Prostate gland (tissue), 2 donors: ENCODE data around the gene LRSAM1.

ENCODE experiments used
- POLR2A ChIP-seq: fragments of 450-650 bp; IDR thresholded peaks from one replicate; pipeline ENCODE4 v1.6.1; 2016; ENCODE audit warnings: antibody characterized with exemption, mild to moderate bottlenecking
- TF ChIP-seq, protein P1 (sequence below), 4 experiments: fragments of 200-600 bp in 2 of 4; fragments of 450-650 bp in 2 of 4; sonication (generic) in 2 of 4; IDR thresholded peaks; 1 replicate in 3 of 4; 2 replicates in 1 of 4; pipeline ENCODE4 v1.5.1; 2016 to 2019; ENCODE audit warnings: antibody characterized with exemption in 4 of 4, mild to moderate bottlenecking in 2 of 4, moderate library complexity in 2 of 4

DNA sequence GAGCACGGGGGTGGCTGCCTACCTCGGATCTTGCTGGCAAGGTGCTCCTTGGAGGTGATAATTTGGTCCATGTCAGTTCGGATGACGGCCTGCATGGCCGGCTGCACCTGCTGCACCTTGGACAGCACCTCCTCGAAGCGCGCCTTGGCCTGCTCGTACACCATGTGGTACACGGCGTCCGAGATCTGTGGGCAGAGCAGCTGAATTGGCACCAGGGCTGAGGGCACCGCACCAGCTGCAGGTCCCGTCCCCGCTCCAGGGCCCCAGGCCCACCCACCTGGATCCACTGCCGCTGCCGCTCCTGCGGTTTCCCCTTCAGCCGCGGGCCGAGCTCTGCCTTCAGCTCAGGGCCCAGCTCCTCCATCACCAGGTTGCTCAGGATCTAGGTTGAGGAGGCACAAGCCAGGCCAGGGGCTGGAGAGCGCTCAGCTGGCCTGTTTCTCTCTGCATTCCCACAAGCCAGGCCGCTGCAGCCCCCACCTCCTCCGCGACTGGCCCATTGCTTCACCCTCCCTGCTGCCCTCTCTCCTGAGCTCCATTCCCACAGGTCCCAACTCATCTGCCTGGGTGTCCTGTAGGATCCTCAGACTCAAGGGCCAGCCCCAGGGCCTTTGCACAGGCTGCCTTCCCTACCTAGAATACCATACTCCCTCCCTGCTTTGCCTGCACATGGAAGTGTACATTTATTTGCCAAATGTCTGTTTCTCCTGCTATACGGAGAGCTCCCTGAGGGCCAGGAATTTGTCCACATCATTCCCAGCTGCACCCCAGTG, 65.7 kb downstream of the LRSAM1 start:
- TF ChIP-seq, protein P1, sequence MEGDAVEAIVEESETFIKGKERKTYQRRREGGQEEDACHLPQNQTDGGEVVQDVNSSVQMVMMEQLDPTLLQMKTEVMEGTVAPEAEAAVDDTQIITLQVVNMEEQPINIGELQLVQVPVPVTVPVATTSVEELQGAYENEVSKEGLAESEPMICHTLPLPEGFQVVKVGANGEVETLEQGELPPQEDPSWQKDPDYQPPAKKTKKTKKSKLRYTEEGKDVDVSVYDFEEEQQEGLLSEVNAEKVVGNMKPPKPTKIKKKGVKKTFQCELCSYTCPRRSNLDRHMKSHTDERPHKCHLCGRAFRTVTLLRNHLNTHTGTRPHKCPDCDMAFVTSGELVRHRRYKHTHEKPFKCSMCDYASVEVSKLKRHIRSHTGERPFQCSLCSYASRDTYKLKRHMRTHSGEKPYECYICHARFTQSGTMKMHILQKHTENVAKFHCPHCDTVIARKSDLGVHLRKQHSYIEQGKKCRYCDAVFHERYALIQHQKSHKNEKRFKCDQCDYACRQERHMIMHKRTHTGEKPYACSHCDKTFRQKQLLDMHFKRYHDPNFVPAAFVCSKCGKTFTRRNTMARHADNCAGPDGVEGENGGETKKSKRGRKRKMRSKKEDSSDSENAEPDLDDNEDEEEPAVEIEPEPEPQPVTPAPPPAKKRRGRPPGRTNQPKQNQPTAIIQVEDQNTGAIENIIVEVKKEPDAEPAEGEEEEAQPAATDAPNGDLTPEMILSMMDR (IDR thresholded peaks at IDR 0.05): no peak
- TF ChIP-seq POLR2A: no peak
